Mammary epithelial cell (primary cell): ENCODE data around the gene MAX.

ENCODE experiments used
- EZH2 ChIP-seq: IDR thresholded peaks from 2 replicates; pipeline ENCODE4 v1.6.1; 2012; ENCODE audit warnings: low read length, inconsistent platforms, borderline replicate concordance
- TF ChIP-seq, protein P1 (sequence below), 2 donors: IDR thresholded peaks in 1 of 2; conservative IDR thresholded peaks in 1 of 2; 2 replicates each; pipeline ENCODE4 v1.5.1; 2011 to 2012; ENCODE audit warnings: inconsistent platforms in 2 of 2, low read length in 2 of 2, mild to moderate bottlenecking in 2 of 2, control low read depth in 1 of 2, low read depth in 1 of 2; ENCODE audit not compliant: insufficient read depth in 1 of 2; ENCODE audit errors: extremely low read depth in 1 of 2

- TF ChIP-seq, protein P1, sequence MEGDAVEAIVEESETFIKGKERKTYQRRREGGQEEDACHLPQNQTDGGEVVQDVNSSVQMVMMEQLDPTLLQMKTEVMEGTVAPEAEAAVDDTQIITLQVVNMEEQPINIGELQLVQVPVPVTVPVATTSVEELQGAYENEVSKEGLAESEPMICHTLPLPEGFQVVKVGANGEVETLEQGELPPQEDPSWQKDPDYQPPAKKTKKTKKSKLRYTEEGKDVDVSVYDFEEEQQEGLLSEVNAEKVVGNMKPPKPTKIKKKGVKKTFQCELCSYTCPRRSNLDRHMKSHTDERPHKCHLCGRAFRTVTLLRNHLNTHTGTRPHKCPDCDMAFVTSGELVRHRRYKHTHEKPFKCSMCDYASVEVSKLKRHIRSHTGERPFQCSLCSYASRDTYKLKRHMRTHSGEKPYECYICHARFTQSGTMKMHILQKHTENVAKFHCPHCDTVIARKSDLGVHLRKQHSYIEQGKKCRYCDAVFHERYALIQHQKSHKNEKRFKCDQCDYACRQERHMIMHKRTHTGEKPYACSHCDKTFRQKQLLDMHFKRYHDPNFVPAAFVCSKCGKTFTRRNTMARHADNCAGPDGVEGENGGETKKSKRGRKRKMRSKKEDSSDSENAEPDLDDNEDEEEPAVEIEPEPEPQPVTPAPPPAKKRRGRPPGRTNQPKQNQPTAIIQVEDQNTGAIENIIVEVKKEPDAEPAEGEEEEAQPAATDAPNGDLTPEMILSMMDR (conservative IDR thresholded peaks at IDR 0.05 in 1 of 2, IDR thresholded peaks at IDR 0.05 in 1 of 2; ENCODE audit: extremely low read depth in 1 of 2, insufficient read depth in 1 of 2, low read depth in 1 of 2, low read length in 2 of 2) = no peak
- no peak for TF ChIP-seq EZH2
Measured at GRCh38 chr14:65025818-65026217, 76.5 kb downstream of the MAX start.
